Fibroblast of pulmonary artery (primary cell): ENCODE results near the gene CLDN9.

Source experiments
- DNase-seq: peaks from one replicate; pipeline ENCODE4 v3.0.0-alpha.2; 2010; ENCODE audit warnings: low read depth
- H3K4me3 ChIP-seq: replicated peaks from 2 replicates; pipeline ENCODE4 v1.5.1; 2011; ENCODE audit warnings: low read depth, mild to moderate bottlenecking, control low read depth, low read length, moderate library complexity
- TF ChIP-seq, protein P1 (sequence below): IDR thresholded peaks from 2 replicates; pipeline ENCODE4 v1.5.1; 2011; ENCODE audit warnings: mild to moderate bottlenecking, control low read depth, low read length, inconsistent platforms; ENCODE audit errors: missing control alignments

CLDN9 gene

DNA sequence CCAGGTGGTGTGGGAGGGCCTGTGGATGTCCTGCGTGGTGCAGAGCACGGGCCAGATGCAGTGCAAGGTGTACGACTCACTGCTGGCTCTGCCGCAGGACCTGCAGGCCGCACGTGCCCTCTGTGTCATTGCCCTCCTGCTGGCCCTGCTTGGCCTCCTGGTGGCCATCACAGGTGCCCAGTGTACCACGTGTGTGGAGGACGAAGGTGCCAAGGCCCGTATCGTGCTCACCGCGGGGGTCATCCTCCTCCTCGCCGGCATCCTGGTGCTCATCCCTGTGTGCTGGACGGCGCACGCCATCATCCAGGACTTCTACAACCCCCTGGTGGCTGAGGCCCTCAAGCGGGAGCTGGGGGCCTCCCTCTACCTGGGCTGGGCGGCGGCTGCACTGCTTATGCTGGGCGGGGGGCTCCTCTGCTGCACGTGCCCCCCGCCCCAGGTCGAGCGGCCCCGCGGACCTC, 798 bp downstream of the CLDN9 start:
- no peak for DNase-seq
- H3K4me3 ChIP-seq: no peak overlapping the region
- TF ChIP-seq, protein P1, sequence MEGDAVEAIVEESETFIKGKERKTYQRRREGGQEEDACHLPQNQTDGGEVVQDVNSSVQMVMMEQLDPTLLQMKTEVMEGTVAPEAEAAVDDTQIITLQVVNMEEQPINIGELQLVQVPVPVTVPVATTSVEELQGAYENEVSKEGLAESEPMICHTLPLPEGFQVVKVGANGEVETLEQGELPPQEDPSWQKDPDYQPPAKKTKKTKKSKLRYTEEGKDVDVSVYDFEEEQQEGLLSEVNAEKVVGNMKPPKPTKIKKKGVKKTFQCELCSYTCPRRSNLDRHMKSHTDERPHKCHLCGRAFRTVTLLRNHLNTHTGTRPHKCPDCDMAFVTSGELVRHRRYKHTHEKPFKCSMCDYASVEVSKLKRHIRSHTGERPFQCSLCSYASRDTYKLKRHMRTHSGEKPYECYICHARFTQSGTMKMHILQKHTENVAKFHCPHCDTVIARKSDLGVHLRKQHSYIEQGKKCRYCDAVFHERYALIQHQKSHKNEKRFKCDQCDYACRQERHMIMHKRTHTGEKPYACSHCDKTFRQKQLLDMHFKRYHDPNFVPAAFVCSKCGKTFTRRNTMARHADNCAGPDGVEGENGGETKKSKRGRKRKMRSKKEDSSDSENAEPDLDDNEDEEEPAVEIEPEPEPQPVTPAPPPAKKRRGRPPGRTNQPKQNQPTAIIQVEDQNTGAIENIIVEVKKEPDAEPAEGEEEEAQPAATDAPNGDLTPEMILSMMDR: no peak

DNA sequence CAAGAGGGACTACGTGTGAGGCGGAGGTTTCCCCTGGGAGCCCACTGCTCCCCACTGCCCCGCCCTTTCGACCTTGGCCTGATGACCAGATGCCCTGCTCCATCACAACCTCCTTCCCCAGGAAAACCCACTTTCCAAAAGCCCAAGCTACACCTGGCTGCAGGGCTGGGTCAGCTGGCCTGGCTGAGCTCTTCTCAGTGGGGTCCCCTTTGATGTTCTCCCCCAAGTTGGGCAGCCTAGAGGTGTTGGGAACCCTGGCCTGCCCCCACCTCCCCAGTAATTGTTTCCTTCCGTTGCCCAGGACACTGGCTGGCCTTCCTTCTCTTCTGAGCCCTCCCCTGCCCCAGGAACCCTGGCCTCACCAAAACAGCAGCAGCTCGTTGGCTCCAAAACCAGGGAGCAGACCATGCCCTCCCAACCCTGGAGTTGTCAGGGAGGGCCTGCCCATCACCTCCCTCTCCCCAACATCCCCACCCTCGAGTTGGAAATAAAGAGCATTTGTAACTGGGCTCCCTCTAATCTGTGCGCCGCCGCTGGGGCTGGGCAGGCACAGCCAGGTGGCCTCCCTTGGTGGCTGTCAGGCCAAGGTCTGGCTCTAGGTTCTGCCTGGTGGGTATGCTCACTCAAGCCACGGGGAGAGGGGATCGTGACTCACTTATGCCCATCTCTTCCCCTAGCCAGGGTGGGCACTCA, 1.4 kb downstream of the CLDN9 start:
- no peak for DNase-seq
- no peak overlapping the region for H3K4me3 ChIP-seq
- TF ChIP-seq, protein P1: no peak

DNA sequence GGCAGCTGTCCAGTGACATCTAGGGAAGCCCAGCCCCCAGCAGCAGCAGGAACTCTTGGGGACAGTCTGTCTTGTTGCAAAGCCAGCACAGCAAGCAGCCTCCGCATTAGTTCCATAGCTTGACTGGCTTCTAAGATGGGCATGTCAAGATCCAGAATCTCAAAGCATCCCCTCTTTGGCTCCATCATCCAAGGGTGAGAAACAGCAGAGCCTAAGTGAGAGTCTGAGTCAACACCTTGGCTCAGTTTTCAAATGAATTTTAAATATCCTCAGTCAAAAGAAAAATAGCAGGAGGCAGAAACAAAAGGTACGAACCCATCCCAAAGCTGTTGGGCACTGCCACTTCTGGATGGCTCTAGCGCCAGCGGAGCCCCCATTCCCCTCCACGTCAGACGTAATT, 2.2 kb downstream of the CLDN9 start:
- TF ChIP-seq, protein P1: no peak

DNA sequence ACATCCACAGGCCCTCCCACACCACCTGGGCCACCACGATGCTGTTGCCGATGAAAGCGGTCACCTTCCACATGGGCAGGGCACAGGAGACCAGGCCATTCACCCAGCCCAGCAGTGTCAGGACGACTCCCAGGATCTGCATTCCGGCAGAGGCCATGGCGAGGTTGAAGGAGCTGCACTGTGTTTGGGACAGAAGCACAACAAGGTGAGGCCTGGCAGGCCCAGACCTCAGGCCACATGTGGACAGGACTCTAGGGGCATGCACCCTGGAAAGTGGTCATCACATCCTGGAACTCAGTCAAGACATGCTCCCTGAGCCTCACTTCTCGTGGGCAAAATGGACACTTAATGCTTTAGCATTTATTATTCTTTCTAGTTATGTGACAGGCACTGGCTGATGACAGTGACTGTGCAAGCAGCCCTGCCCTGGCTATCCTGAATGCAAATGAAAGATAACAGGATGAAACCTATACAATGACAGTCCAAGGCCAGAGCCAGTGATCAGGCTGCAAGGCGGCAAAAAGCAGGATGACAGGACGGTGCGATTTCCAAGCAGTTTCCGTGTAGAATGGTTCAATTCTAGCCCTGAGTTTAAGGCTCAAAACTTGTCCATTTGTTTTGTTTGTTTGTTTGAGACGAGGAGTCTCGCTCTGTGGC, 3.3 kb downstream of the CLDN9 start:
- H3K4me3 ChIP-seq: no peak overlapping the region
- TF ChIP-seq, protein P1: no peak
- DNase-seq: no peak

More for the DNA sequence above, 2.2 kb downstream of the CLDN9 start:
- DNase-seq: no peak
- H3K4me3 ChIP-seq: no peak overlapping the region

DNA sequence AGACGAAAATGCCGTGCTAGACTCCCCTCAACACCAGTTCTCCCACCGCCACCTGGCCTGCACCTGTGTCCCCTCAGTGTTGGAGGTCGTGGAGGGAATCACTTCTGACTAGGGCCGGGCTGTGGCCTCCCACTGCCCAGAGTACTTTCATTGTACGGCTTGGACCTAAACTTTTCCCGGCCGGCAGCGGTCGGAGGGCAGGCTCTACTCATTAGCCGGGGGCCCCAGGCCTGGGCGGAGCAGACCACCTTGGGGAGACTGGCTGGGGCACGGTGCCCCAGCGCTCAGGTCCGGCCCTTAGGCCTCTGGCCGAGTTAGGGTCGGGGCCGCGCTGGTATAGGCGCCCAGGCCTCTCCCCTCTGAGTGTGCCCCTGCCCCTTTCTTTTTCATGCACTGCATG, 4.6 kb downstream of the CLDN9 start:
- TF ChIP-seq, protein P1: no peak
- no peak overlapping the region for H3K4me3 ChIP-seq
- DNase-seq: no peak

DNA sequence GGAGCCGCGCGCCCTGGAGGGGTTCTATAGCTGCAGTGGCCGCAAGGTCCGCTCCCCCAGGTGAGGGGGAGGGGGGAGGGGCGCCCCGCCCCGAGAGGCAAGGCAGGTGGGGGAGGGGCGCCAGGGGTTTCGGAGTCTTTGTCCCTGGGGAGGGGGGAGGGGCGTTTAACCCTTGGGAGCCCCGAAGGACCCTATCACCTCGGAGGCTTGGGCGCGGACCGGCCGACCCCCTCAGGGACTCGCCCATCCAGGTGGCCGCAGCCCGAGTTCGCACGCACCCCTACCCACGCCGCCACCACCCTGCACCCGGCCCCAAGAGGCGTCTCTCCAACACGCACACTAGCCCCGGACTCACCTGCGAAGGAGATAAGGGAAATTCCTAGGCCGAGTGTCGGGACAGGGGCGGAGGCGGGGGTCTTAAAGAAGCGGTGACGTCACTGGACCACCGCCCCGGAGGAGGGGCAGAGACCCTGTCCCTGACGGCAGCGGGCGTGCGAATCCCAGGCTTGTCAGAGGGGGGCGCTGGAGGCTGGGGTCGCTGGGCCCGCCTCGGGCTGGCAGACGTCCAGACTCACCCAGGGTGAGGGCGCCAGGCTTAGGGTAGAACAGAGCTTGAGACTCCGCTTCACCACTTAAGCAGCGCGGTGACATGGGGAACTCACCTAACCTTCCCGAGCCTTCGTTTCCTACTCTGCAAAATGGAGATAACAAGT, 5.2 kb downstream of the CLDN9 start, which contains the start of gene CLDN6:
TSS of gene CLDN6 (minus strand) at position 390 of the 713 bp plus-strand sequence. CDS start 2,162 bp downstream, outside the sequence.
- no peak within 1 kb of the TSS for H3K4me3 ChIP-seq
- TF ChIP-seq, protein P1: peak; percentile 7
- no peak for DNase-seq
